K562 (cell line): Measurements from ENCODE around the gene TNNT1. TPM values are rescaled to one million over a fixed set of nuclear protein-coding genes. Genes with fewer than 3 reads are reported as not detected.
A peak's percentile ranks its signal among the peaks of the same experiment; 100 is the strongest.

Experiments used
- ARID3A ChIP-seq: IDR thresholded peaks from 2 replicates; pipeline ENCODE4 v1.6.1; 2012; ENCODE audit warnings: low read depth, low read length, improper control_type of control experiment, borderline replicate concordance
- ATF1 ChIP-seq, 2 experiments: fragments of 450-650 bp in 1 of 2; IDR thresholded peaks; 2 replicates each; pipeline ENCODE4 v1.6.1; 2016; ENCODE audit warnings: missing compliant biosample characterization in 1 of 2, missing genetic modification characterization in 1 of 2
- GABPB1 ChIP-seq: sonication (generic); formaldehyde crosslinking; IDR thresholded peaks from 2 replicates; pipeline ENCODE4 v1.8.0; 2022; ENCODE audit warnings: mild to moderate bottlenecking, missing genetic modification reagents
- GATAD2A ChIP-seq: fragments of 450-650 bp; IDR thresholded peaks from 2 replicates; pipeline ENCODE4 v1.6.1; 2017
- JUND ChIP-seq, 2 experiments: IDR thresholded peaks; 2 replicates in 1 of 2; 3 replicates in 1 of 2; pipeline ENCODE4 v1.6.1; 2011; ENCODE audit warnings: borderline replicate concordance in 2 of 2, low read depth in 2 of 2, low read length in 2 of 2, improper control_type of control experiment in 1 of 2, missing biosample characterization in 1 of 2, missing genetic modification characterization in 1 of 2, missing genetic modification reagents in 1 of 2
- MCM2 ChIP-seq: fragments of 450-650 bp; IDR thresholded peaks from 2 replicates; pipeline ENCODE4 v1.6.1; 2017; ENCODE audit warnings: low read depth, mild to moderate bottlenecking
- MLX ChIP-seq, 2 experiments: fragments of 450-650 bp in 1 of 2; sonication (generic) in 1 of 2; formaldehyde crosslinking; conservative IDR thresholded peaks; 2 replicates each; pipeline versions ENCODE4 v1.4.0 to v1.8.1; 2020 to 2022; ENCODE audit warnings: mild to moderate bottlenecking in 1 of 2, missing genetic modification reagents in 1 of 2
- MTA1 ChIP-seq: fragments of 450-650 bp; IDR thresholded peaks from 2 replicates; pipeline ENCODE4 v1.6.1; 2017; ENCODE audit warnings: borderline replicate concordance
- RAD51 ChIP-seq: fragments of 450-650 bp; IDR thresholded peaks from 2 replicates; pipeline ENCODE4 v1.7.1; 2016; ENCODE audit warnings: low read depth, mild to moderate bottlenecking, borderline replicate concordance
- polyA plus RNA-seq, 8 experiments: library from polyadenylated mRNA; depleted of rRNA in 4 of 8; stranded (reverse) in 5 of 8; unstranded in 3 of 8; fragments of >200 nt; fragmentation: Nextera tagmentation in 2 of 8; fragmentation: Illumina TruSeq in 1 of 8; extraction: Ambion mirVana in 2 of 8; extraction: Trizol in 1 of 8; gene quantifications; 2 replicates each; pipeline versions ENCODE4 v1.2.1 to v1.2.3, GENCODE V29; 2011 to 2014; ENCODE audit warnings: inconsistent platforms in 1 of 8, missing spikeins in 1 of 8
- total RNA-seq, 7 experiments: library from RNA; depleted of rRNA in 6 of 7; stranded (reverse); fragments of >200 nt in 6 of 7; fragmentation: Illumina TruSeq in 2 of 7; extraction: Trizol in 2 of 7; gene quantifications; 2 replicates each; pipeline versions ENCODE4 v1.2.1 to v1.2.3, GENCODE V29; 2011 to 2021; ENCODE audit warnings: low replicate concordance in 1 of 7
- TF ChIP-seq, protein P1 (sequence below): fragments of 250-450 bp; sonication (Bioruptor Pico); IDR thresholded peaks from 2 replicates; pipeline ENCODE4 v1.5.0; 2021; ENCODE audit warnings: mild to moderate bottlenecking, borderline replicate concordance
- TF ChIP-seq, protein P2 (sequence below), 2 experiments: fragments of 450-650 bp in 1 of 2; sonication (generic) in 1 of 2; formaldehyde crosslinking in 1 of 2; IDR thresholded peaks; 2 replicates each; pipeline versions ENCODE4 v1.7.1 to v1.9.0; 2016 to 2022; ENCODE audit warnings: inconsistent platforms in 1 of 2, mild to moderate bottlenecking in 1 of 2, missing genetic modification reagents in 1 of 2
- TF ChIP-seq, protein P3 (sequence below): fragments of 250-450 bp; sonication (Bioruptor Pico); IDR thresholded peaks from 2 replicates; pipeline ENCODE4 v1.6.1; 2021; ENCODE audit warnings: mild to moderate bottlenecking

TNNT1 gene
- total and polyA plus RNA-seq, 9 of the 15 experiments (the other 6 are each of a cell fraction or from before 2014, with no cell fraction given), result 31.8 to 390 (median 227) TPM

- TF ChIP-seq, protein P1, sequence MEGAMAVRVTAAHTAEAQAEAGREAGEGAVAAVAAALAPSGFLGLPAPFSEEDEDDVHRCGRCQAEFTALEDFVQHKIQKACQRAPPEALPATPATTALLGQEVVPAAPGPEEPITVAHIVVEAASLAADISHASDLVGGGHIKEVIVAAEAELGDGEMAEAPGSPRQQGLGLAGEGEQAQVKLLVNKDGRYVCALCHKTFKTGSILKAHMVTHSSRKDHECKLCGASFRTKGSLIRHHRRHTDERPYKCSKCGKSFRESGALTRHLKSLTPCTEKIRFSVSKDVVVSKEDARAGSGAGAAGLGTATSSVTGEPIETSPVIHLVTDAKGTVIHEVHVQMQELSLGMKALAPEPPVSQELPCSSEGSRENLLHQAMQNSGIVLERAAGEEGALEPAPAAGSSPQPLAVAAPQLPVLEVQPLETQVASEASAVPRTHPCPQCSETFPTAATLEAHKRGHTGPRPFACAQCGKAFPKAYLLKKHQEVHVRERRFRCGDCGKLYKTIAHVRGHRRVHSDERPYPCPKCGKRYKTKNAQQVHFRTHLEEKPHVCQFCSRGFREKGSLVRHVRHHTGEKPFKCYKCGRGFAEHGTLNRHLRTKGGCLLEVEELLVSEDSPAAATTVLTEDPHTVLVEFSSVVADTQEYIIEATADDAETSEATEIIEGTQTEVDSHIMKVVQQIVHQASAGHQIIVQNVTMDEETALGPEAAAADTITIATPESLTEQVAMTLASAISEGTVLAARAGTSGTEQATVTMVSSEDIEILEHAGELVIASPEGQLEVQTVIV (CRISPR knock-in tag), result no peak
- TF ChIP-seq, protein P2, sequence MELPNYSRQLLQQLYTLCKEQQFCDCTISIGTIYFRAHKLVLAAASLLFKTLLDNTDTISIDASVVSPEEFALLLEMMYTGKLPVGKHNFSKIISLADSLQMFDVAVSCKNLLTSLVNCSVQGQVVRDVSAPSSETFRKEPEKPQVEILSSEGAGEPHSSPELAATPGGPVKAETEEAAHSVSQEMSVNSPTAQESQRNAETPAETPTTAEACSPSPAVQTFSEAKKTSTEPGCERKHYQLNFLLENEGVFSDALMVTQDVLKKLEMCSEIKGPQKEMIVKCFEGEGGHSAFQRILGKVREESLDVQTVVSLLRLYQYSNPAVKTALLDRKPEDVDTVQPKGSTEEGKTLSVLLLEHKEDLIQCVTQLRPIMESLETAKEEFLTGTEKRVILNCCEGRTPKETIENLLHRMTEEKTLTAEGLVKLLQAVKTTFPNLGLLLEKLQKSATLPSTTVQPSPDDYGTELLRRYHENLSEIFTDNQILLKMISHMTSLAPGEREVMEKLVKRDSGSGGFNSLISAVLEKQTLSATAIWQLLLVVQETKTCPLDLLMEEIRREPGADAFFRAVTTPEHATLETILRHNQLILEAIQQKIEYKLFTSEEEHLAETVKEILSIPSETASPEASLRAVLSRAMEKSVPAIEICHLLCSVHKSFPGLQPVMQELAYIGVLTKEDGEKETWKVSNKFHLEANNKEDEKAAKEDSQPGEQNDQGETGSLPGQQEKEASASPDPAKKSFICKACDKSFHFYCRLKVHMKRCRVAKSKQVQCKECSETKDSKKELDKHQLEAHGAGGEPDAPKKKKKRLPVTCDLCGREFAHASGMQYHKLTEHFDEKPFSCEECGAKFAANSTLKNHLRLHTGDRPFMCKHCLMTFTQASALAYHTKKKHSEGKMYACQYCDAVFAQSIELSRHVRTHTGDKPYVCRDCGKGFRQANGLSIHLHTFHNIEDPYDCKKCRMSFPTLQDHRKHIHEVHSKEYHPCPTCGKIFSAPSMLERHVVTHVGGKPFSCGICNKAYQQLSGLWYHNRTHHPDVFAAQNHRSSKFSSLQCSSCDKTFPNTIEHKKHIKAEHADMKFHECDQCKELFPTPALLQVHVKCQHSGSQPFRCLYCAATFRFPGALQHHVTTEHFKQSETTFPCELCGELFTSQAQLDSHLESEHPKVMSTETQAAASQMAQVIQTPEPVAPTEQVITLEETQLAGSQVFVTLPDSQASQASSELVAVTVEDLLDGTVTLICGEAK (IDR thresholded peaks at IDR 0.05), result no peak
- TF ChIP-seq, protein P2 (CRISPR knock-in tag; IDR thresholded peaks at IDR 0.05), result no peak
- TF ChIP-seq MTA1, result peak; percentile 70; the same call in 1 of the 2 replicates
- TF ChIP-seq, protein P3, sequence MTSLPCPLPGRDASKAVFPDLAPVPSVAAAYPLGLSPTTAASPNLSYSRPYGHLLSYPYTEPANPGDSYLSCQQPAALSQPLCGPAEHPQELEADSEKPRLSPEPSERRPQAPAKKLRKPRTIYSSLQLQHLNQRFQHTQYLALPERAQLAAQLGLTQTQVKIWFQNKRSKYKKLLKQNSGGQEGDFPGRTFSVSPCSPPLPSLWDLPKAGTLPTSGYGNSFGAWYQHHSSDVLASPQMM, result no peak
- no peak for TF ChIP-seq GABPB1 (CRISPR knock-in tag)
- peak; percentile 69; the same call in 1 of the 2 replicates for TF ChIP-seq GATAD2A
- no peak for TF ChIP-seq RAD51
- no peak for TF ChIP-seq JUND (IDR thresholded peaks at IDR 0.05; ENCODE audit: borderline replicate concordance, low read depth, low read length)
- no peak for TF ChIP-seq JUND (tag; IDR thresholded peaks at IDR 0.05; ENCODE audit: borderline replicate concordance, low read depth, low read length)
- no peak for TF ChIP-seq MLX (CRISPR knock-in tag; conservative IDR thresholded peaks at IDR 0.05)
- TF ChIP-seq MCM2, result peak; percentile 74; the same call in 1 of the 2 replicates
- no peak for TF ChIP-seq ATF1 (CRISPR knock-in tag; IDR thresholded peaks at IDR 0.05)
- no peak for TF ChIP-seq ATF1 (tag; IDR thresholded peaks at IDR 0.05)
- TF ChIP-seq ARID3A, result no peak
These were observed 3.8 kb downstream of the TNNT1 start (continued) for GRCh38 chr19:55145232-55145631.
